Upper lobe of left lung (tissue), 6 donors: ENCODE data around the gene GRIPAP1. TPM values are rescaled to one million over a fixed set of nuclear protein-coding genes. Genes with fewer than 3 reads are reported as not detected.

Source experiments
- ATAC-seq, 2 donors: fragments of 200-7000 bp; cut with Tn5 transposase; one replicate each; pipeline ENCODE4 v1.9.1; 2022; ENCODE audit warnings: mild to moderate bottlenecking in 2 of 2, moderate library complexity in 2 of 2; ENCODE audit not compliant: low FRiP score in 2 of 2
- DNase-seq, 2 donors: peaks; one replicate each; pipeline ENCODE4 v3.0.0-alpha.2; 2019 to 2020
- H3K27ac ChIP-seq, 4 donors: fragments of 200-600 bp; sonication (generic); one replicate each; pipeline ENCODE4 v1.5.1; 2016 to 2019
- H3K27me3 ChIP-seq, 4 donors: fragments of 200-600 bp; sonication (generic); one replicate each; pipeline ENCODE4 v1.5.1; 2017 to 2019
- H3K36me3 ChIP-seq, 4 donors: fragments of 200-600 bp; sonication (generic); one replicate each; pipeline ENCODE4 v1.5.1; 2016 to 2019
- H3K4me1 ChIP-seq, 4 donors: fragments of 200-600 bp; sonication (generic); one replicate each; pipeline ENCODE4 v1.5.1; 2018 to 2019
- H3K4me3 ChIP-seq, 4 donors: fragments of 200-600 bp; sonication (generic); one replicate each; pipeline ENCODE4 v1.5.1; 2017 to 2019; ENCODE audit warnings: mild to moderate bottlenecking in 2 of 4, moderate library complexity in 1 of 4
- H3K9me3 ChIP-seq, 4 donors: fragments of 200-600 bp; sonication (generic); one replicate each; pipeline ENCODE4 v1.5.1; 2018 to 2019
- CTCF ChIP-seq, 6 experiments: fragments of 450-650 bp in 4 of 6; fragments of 200-600 bp in 2 of 6; sonication (generic) in 2 of 6; IDR thresholded peaks; one replicate each; pipeline ENCODE4 v1.5.1; 2016 to 2019; ENCODE audit warnings: antibody characterized with exemption in 6 of 6
- EP300 ChIP-seq, 4 donors: sonication (generic); formaldehyde crosslinking; IDR thresholded peaks; one replicate each; pipeline ENCODE4 v1.5.1; 2017; ENCODE audit warnings: antibody characterized with exemption in 4 of 4, control low read depth in 2 of 4
- POLR2A ChIP-seq, 4 donors: fragments of 450-650 bp; IDR thresholded peaks; one replicate each; pipeline ENCODE4 v1.5.1; 2016 to 2017; ENCODE audit warnings: antibody characterized with exemption in 4 of 4, mild to moderate bottlenecking in 2 of 4
- POLR2AphosphoS5 ChIP-seq, 2 donors: sonication (generic); formaldehyde crosslinking; IDR thresholded peaks; one replicate each; pipeline ENCODE4 v1.5.1; 2017; ENCODE audit warnings: antibody characterized with exemption in 2 of 2
- WGBS, 2 donors: methylation state at CpG; one replicate each; pipeline ENCODE4 v1.1.5; 2017 to 2018; 5-methylcytosine and 5-hydroxymethylcytosine counted together
- total RNA-seq, 6 donors: library from RNA; depleted of rRNA in 4 of 6; stranded (reverse); fragments of >200 nt in 4 of 6; gene quantifications; one replicate each; pipeline versions ENCODE4 v1.1.0 to v1.2.1, GENCODE V29; 2016 to 2021
- donor health status: DM: no; HTN: no; CAD: no; lungs with moderate emphysema.
- donor health status: DM: no; HTN: yes; CAD: no; lungs with severe emphysema.

Gene GRIPAP1
- 100 to 1,000 TPM in 1 of 6 donors, 10 to 100 TPM in 5; 37.5 to 140 (median 50.8) TPM for total RNA-seq

GRCh38 chrX:49002091-49002935 lies at the start of gene GRIPAP1:
GRIPAP1 (minus strand) TSS chrX:49002264; CDS start chrX:49002229, 35 bp downstream.
- peak; percentile 65 to 90 for DNase-seq
- TF ChIP-seq CTCF (IDR thresholded peaks at IDR 0.05) (no peak), POLR2A (IDR thresholded peaks at IDR 0.05) (peak in 2 of 4 donors; percentile 47 to 82), POLR2AphosphoS5 (IDR thresholded peaks at IDR 0.05) (peak in 1 of 2 donors; percentile 56)
- WGBS, 2 donors, result 10 to 24% methylated on average over 5 to 32 of the region's 38 CpGs
- H3K27me3 ChIP-seq, result no peaks in the 10 kb centered on the region
- peaks cover 0 to 4% (median 0%) of the 10 kb centered on the region in 4 donors for H3K9me3 ChIP-seq
- ATAC-seq, result peak; percentile 93 to 97
- peaks cover 0 to 9% (median 4%) of the 10 kb centered on the region in 4 donors for H3K4me1 ChIP-seq
- peak within 1 kb of the TSS; percentile 81 to 92 (median 86) for H3K27ac ChIP-seq
- H3K4me3 ChIP-seq, result peak within 1 kb of the TSS; percentile 15 to 72 (median 58)
- peaks cover 0 to 13% (median 2%) of the 10 kb centered on the region in 4 donors for H3K36me3 ChIP-seq

GRCh38 chrX:49043987-49044281 lies 41.9 kb upstream of the GRIPAP1 start:
- Histone ChIP-seq H3K4me3 (peak overlapping the region in 3 of 4 donors; percentile 4 to 29 (median 25)), H3K9me3 (peaks cover 0 to 5% (median 0%) of the 10 kb centered on the region in 4 donors), H3K36me3 (peaks cover 0 to 5% (median 2%) of the 10 kb centered on the region in 4 donors), H3K27me3 (no peaks in the 10 kb centered on the region), H3K27ac (peak overlapping the region; percentile 62 to 83 (median 76)), H3K4me1 (peaks cover 11 to 20% (median 15%) of the 10 kb centered on the region in 4 donors)
- ATAC-seq (no peak), DNase-seq (no peak)
- WGBS, 2 donors, result 0 to 38% methylated on average over 2 to 13 of the region's 13 CpGs
- no peak for TF ChIP-seq POLR2AphosphoS5 (IDR thresholded peaks at IDR 0.05)
- TF ChIP-seq CTCF (IDR thresholded peaks at IDR 0.05), result peak in 2 of 6 experiments; percentile 2

GRCh38 chrX:49043220-49043986 lies 41.3 kb upstream of the GRIPAP1 start, which contains the start of gene TFE3:
TFE3 (minus strand) TSS chrX:49043357; CDS start chrX:49043226, 131 bp downstream.
- DNase-seq (peak; percentile 95 to 98), ATAC-seq (peak; percentile 94 to 96)
- Histone ChIP-seq H3K36me3 (peaks cover 0 to 10% (median 5%) of the 10 kb centered on the region in 4 donors), H3K27me3 (no peaks in the 10 kb centered on the region), H3K4me3 (peak within 1 kb of the TSS; percentile 17 to 78 (median 68)), H3K9me3 (peaks cover 0 to 5% (median 0%) of the 10 kb centered on the region in 4 donors), H3K27ac (peak within 1 kb of the TSS; percentile 96 to 99 (median 98)), H3K4me1 (peaks cover 11 to 24% (median 16%) of the 10 kb centered on the region in 4 donors)
- WGBS, 2 donors, result 0 to 46% methylated on average over 7 to 46 of the region's 67 CpGs
- TF ChIP-seq EP300 (IDR thresholded peaks at IDR 0.05) (peak in 1 of 4 donors; percentile 56), POLR2AphosphoS5 (IDR thresholded peaks at IDR 0.05) (peak; percentile 63 to 86), CTCF (IDR thresholded peaks at IDR 0.05) (peak; percentile 38 to 81 (median 62)), POLR2A (IDR thresholded peaks at IDR 0.05) (peak in 3 of 4 donors; percentile 44 to 77 (median 65))

- peaks cover 11 to 24% (median 16%) of the 10 kb centered on the region in 4 donors for H3K4me1 ChIP-seq
- H3K27ac ChIP-seq, result peak overlapping the region; percentile 96 to 99 (median 98)
- H3K9me3 ChIP-seq, result peaks cover 0 to 5% (median 0%) of the 10 kb centered on the region in 4 donors
- DNase-seq, result no peak
- TF ChIP-seq EP300 (IDR thresholded peaks at IDR 0.05), result no peak
- TF ChIP-seq CTCF (IDR thresholded peaks at IDR 0.05), result no peak
- no peak for TF ChIP-seq POLR2A (IDR thresholded peaks at IDR 0.05)
- WGBS, 2 donors, result 22% methylated on average over 12 of the region's 29 CpGs; no CpG with 5 or more reads in 1 of the 2 donors
- peak in 1 of 2 donors; percentile 2 for ATAC-seq
- H3K4me3 ChIP-seq, result peak overlapping the region; percentile 17 to 78 (median 68)
- H3K36me3 ChIP-seq, result peaks cover 3 to 17% (median 11%) of the 10 kb centered on the region in 4 donors
- no peaks in the 10 kb centered on the region for H3K27me3 ChIP-seq
These were observed 40.6 kb upstream of the GRIPAP1 start for GRCh38 chrX:49042581-49043219.
